ENCODE results near the gene PDE4D. TPM values are rescaled to one million over a fixed set of nuclear protein-coding genes. Genes with fewer than 3 reads are reported as not detected.
A peak's percentile ranks its signal among the peaks of the same experiment; 100 is the strongest.

The PDE4D gene
- total RNA-seq, 1 experiment from 2014 or later: 5.3 TPM

DNA sequence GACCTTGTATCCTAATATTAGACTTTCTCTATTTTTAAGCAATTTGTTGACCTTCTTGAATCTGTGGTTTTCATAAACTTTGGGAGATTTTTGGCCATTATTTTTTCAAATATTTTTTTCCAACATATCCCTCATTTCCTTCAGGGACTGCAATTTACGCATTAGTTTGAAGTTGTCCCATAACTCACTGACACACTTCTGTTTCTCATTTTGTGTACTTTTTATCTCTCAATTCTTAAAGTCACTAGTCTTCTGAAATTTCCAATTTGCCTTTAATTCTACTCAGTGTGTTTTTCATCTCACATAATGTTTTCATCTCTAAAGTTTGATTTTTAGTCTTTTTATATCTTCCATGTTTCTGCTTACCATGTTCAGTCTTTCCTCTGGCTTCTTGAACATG lies 953.9 kb downstream of the PDE4D start:
- no peak overlapping the region for H3K4me3 ChIP-seq (ENCODE audit: insufficient read depth, low read depth, low read length)

DNA sequence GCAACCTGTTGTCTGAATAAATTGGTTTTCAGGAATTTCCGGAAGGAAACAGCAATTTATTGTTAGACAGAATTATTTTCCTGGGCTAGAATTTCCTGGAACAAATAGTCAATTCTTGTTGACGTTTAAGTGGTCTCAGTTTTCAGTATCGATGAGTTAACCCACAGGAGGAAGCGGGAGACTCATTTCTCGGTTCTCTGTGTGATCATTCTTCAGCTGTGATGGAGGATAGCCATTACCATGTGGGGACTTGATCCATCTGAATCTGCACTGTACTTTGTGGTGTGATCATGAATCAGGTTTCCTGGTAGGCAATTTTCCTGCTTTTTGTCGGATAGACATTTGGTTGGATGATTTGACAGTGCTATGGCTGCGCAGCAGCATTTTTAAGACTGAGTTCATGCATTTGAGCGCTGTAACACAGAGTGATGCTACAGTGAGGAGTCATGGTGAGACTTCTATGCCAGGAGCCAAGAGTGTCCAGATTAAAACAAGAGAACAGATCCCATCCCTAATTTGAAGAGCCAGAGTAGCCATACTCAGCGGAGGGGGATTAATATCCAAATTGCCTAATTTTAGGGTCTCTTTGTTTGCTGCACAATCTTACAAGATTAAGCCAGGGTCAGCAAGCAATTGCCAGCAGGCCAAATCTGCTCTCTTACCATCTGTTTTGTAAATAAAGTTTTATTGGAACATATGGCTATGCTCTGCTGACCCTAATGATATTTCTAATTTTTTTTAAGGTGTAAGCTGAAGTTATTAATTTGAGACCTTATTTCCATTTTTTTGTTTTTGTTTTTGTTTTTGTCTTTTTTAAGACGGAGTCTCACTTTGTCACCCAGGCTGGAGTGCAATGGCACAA lies 954.7 kb downstream of the PDE4D start:
- Histone ChIP-seq H3K27me3 (ENCODE audit: control insufficient read depth, insufficient read depth, low read length) (no peaks in the 10 kb centered on the region), H3K36me3 (replicated peaks; ENCODE audit: control insufficient read depth, insufficient read depth, low read length) (0 out of 2 replicates have a peak, but pooled peaks cover 2% of the 10 kb centered on the region), H3K4me3 (ENCODE audit: insufficient read depth, low read depth, low read length) (no peak overlapping the region)
- no peak for DNase-seq

More for the DNA sequence above, 953.9 kb downstream of the PDE4D start:
- Histone ChIP-seq H3K36me3 (replicated peaks; ENCODE audit: control insufficient read depth, insufficient read depth, low read length) (0 out of 2 replicates have a peak, but pooled peaks cover 2% of the 10 kb centered on the region), H3K27me3 (ENCODE audit: control insufficient read depth, insufficient read depth, low read length) (no peaks in the 10 kb centered on the region)
- DNase-seq: no peak

DNA sequence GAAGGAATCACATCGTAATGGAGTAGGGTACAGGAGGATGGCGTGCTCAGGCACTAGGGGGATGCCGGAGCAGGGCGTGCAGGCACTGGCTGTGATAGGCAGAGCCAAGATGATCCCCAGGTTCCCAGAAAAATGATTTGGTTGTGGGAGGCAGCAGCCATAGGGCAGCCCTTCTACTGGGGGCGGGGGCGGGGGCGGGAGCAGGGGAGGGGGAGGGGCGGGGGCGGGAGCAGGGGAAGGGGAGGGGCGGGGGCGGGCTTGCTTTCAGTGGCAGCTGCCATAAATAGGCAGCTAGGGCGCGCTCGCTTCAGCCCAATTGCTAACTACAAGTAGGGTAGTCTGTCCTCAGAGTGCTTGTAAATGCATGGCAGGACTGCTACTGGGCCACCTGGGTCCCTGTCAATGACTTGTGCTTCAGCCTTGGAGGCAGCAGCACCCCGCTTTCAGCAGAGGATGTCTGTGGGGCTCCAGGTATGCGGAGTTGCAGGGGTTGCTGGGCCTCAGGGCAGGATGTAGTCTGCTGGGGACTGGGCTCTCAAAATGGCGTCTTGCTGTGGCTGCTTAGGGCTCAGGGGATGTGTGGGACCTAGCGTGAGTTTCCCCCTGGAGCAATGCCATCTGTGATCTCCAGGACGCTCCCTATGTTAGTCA lies 956.4 kb downstream of the PDE4D start:
- 0 out of 2 replicates have a peak, but pooled peaks cover 1% of the 10 kb centered on the region for H3K36me3 ChIP-seq (replicated peaks; ENCODE audit: control insufficient read depth, insufficient read depth, low read length)
- peak overlapping the region; percentile 40; the same call in 1 of the 2 replicates for H3K4me3 ChIP-seq (ENCODE audit: insufficient read depth, low read depth, low read length)
- H3K27me3 ChIP-seq (ENCODE audit: control insufficient read depth, insufficient read depth, low read length): no peaks in the 10 kb centered on the region
- DNase-seq: peak; percentile 52

DNA sequence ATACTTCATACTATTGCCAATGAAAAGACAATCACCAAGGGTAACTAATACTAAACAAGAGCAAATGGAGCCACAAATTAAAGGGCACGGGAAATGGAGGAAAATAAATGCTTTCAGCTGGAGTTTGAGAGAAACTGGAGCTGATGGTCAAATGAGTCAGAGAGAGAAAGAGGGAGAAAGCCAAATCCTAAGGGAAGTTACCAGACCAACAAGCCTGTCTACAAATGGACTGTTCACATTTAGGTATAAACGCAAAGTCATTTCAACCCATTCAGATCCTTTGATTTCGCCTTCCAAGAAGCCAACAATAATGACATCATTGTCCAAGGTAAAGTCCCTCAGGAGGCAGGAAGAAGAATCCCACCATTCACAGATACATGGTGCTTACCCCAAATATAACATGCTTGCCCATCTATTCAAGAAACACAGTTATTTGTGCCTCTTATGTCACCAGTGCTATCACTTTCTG lies 958.9 kb downstream of the PDE4D start:
- no peak for DNase-seq
- Histone ChIP-seq H3K27me3 (ENCODE audit: control insufficient read depth, insufficient read depth, low read length) (no peaks in the 10 kb centered on the region), H3K4me3 (ENCODE audit: insufficient read depth, low read depth, low read length) (no peak overlapping the region), H3K36me3 (replicated peaks; ENCODE audit: control insufficient read depth, insufficient read depth, low read length) (no peaks in the 10 kb centered on the region)

DNA sequence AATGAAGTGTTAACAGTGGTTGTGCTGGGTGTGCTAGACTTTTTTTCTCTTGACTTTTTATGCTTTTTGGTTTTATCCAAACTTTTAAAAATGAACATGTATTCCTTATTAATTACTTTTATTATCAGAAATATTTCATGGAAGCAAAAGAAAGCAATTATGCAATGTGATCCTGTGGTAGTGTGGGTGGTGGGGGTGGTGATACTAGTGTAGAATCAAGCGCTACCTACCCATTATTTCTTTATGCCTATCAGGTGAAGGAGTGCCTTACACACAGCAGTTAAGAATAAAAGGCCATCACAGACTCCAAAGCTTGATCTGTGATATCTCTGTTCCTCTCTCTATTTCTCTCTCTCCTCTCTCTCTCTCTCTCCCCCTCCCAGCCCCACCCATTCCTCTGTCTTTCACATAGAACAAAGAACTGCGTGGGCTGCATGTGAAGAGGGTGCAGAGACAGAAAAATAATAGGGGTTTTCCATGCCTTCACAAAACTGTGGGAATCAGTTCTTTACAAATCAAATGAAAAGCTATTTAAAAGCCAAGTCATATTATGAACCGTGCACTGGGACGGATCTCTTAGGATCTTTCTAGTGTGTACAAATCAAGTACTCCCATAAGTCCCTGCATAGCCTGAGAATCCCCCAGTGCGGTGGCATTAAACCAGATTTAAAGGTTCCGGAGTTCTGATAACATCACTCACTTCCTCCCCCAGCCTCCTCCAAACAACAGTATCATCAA lies 959.5 kb downstream of the PDE4D start:
- Histone ChIP-seq H3K36me3 (replicated peaks; ENCODE audit: control insufficient read depth, insufficient read depth, low read length) (no peaks in the 10 kb centered on the region), H3K27me3 (ENCODE audit: control insufficient read depth, insufficient read depth, low read length) (no peaks in the 10 kb centered on the region), H3K4me3 (ENCODE audit: insufficient read depth, low read depth, low read length) (no peak overlapping the region)
- DNase-seq: no peak

DNA sequence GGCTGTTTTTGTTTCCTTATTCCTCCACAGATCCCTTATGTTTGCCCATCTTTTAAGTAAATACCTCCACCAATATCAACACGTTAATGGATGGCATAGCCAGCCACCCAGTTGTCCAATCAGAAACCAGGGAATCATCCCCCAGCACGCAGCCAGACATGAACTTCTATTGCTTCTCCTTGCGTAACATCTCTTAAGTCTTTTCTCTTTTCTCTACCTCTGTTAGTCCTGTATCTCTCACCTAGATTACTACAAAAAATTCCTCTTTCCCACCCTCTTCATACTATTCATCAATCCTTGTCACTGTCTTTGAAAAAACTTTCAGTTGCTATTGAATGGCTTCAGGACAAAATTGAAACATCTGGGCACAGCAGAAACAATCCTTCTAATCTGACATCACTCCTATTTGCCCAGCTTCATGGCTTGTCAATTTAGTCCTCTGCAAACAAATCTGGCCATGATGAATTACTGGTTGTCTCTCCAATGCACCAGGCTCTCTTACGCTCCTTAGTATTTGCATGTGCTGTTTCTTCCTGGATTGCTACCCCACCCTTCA lies 961.4 kb downstream of the PDE4D start:
- DNase-seq: no peak
- H3K4me3 ChIP-seq (ENCODE audit: insufficient read depth, low read depth, low read length): no peak overlapping the region
- H3K27me3 ChIP-seq (ENCODE audit: control insufficient read depth, insufficient read depth, low read length): no peaks in the 10 kb centered on the region
- no peaks in the 10 kb centered on the region for H3K36me3 ChIP-seq (replicated peaks; ENCODE audit: control insufficient read depth, insufficient read depth, low read length)

DNA sequence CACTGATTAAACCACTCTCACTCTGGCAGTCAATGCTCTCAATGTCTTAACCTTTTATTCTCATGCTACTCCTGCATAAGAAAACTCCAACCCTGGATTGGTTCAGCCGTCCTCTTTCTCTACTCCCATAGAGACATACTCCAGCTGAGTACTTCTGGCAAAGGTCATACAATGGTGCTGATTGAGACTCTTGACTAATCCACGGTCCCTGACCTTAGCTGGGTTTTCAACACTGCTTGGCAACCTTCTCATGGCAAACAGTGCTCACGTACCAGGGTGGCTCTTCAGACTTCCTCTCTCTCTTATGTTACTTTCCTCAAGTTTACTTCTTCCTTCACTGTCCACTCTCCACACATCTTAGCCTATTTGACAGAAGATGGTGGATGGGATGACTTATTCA lies 963.0 kb downstream of the PDE4D start:
- no peak for DNase-seq
- H3K27me3 ChIP-seq (ENCODE audit: control insufficient read depth, insufficient read depth, low read length): no peaks in the 10 kb centered on the region
- H3K4me3 ChIP-seq (ENCODE audit: insufficient read depth, low read depth, low read length): no peak overlapping the region
- H3K36me3 ChIP-seq (replicated peaks; ENCODE audit: control insufficient read depth, insufficient read depth, low read length): no peaks in the 10 kb centered on the region

DNA sequence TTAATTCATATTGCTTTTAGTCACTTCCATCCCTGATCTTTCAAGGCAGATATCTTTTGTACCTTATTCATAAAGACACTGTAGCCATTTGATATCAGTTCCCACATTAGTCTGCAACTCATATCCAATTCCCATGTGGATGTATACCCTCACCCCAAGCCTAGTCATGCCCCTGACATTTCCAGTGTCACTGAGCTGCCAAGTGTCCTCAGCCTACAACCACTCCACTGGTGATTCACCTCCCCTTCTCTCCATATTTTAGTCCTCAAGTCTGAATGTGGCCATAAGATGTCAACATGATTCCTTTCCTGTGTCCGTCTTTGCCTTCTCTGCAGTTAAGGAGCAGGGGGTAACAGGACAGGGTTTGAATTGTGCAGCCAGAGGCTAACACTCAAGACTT lies 963.8 kb downstream of the PDE4D start:
- Histone ChIP-seq H3K27me3 (ENCODE audit: control insufficient read depth, insufficient read depth, low read length) (no peaks in the 10 kb centered on the region), H3K4me3 (ENCODE audit: insufficient read depth, low read depth, low read length) (no peak overlapping the region)
- no peak for DNase-seq

DNA sequence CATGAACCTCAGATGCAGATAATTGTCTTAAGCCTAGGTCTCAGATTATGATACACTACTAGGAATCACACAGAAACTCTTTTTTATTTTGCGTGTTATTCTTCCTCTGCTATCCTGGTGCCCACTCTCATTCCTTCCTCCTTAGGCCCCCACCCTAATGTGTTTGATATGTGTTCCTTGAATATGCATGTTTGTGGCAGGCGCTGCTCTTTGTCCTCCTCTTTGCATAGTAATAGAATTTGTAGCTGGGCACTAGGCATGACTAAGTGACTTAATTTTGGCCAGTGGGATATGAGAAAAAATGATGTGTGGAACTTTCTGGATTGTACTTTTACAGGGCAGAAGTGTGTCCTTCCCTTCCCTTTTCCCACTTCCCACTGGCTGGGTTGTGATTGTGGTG lies 965.6 kb downstream of the PDE4D start:
- Histone ChIP-seq H3K4me3 (ENCODE audit: insufficient read depth, low read depth, low read length) (no peak overlapping the region), H3K36me3 (replicated peaks; ENCODE audit: control insufficient read depth, insufficient read depth, low read length) (no peaks in the 10 kb centered on the region), H3K27me3 (ENCODE audit: control insufficient read depth, insufficient read depth, low read length) (peaks cover under 1% of the 10 kb centered on the region; the same call in 1 of the 2 replicates)
- DNase-seq: no peak

More for the DNA sequence above, 963.8 kb downstream of the PDE4D start:
- no peaks in the 10 kb centered on the region for H3K36me3 ChIP-seq (replicated peaks; ENCODE audit: control insufficient read depth, insufficient read depth, low read length)

DNA sequence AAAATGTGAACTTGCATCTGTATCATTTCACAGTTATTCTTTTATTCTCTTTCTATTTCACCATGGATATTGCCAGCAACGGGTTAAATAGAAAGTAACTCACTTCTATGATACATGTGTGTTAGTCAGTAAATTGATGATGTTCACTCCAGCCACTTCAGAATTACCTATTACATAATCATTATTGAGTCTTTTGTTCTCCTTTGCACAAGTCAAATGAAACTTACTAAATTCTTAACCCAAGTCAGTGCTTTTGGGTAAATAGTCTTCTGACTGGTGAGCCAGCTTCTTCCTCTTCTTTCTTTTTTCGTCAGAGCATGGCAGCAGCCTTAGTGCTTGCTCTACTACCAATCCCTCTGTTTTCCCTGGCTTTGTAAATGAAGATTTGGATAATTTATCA lies 966.3 kb downstream of the PDE4D start:
- H3K27me3 ChIP-seq (ENCODE audit: control insufficient read depth, insufficient read depth, low read length): peaks cover 2% of the 10 kb centered on the region; the same call in 1 of the 2 replicates
- H3K4me3 ChIP-seq (ENCODE audit: insufficient read depth, low read depth, low read length): no peak overlapping the region
- DNase-seq: no peak
- H3K36me3 ChIP-seq (replicated peaks; ENCODE audit: control insufficient read depth, insufficient read depth, low read length): no peaks in the 10 kb centered on the region

DNA sequence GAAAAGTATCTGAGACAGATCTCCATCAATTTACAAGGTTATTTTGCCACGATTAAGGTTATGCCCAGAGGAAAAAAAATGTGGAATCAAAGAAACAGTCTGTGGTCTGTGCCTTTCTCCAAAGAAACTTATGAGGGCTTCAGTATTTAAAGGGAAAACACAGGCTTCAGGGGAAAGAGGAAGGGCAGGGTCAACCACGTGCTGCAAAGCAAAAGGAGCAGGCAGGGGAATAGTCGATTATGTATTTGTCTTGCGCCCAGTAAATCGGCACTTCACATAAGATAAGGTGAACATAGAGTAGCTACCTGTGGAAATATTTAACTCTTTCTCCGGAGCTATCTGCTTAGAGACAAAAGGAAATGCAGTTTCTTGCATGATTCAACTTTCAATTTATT lies 967.0 kb downstream of the PDE4D start:
- no peak for DNase-seq
- Histone ChIP-seq H3K36me3 (replicated peaks; ENCODE audit: control insufficient read depth, insufficient read depth, low read length) (no peaks in the 10 kb centered on the region), H3K4me3 (ENCODE audit: insufficient read depth, low read depth, low read length) (no peak overlapping the region), H3K27me3 (ENCODE audit: control insufficient read depth, insufficient read depth, low read length) (peaks cover 2% of the 10 kb centered on the region; the same call in 1 of the 2 replicates)

DNA sequence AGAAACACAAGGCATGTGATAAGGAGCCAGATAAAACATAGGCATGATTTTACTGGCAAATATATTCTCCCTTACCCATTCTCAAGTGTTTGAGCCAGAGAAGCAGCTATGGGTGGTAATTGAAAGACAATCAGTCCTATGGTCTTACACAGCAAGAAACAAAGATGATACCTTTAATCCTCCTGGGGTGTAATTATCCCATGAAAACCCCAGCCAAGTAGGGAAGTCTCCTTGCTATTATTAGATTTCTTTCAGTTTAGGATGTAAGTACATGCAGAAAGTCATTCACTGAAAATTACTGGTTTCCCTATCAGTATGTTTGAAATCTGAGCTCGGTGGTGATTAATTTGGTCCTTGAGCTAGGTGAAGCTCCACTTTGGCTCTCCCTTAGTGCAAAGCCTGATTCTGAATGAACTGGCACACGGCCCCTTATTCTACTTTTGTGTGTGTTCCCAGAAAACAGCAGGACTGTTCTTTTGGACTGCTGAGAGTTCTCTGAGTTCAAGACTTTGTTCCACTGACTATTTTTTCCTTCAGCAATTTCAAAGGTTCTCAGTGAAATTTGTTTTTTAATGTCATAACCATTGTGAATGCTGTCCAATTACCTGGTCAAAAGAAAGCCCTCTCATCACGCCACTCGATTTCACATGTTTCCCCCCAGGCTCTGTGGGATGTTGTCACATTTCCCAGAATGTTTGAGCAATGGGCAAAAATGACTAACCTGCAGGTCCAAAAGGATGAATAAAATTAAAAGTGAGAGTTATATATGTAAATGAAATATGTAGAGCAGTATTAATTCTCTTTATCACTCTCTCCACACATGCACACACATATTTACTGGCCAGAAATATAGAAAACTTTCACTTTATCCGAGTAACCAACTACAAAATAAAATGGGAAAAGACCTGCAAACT lies 967.6 kb downstream of the PDE4D start:
- Histone ChIP-seq H3K4me3 (ENCODE audit: insufficient read depth, low read depth, low read length) (no peak overlapping the region), H3K27me3 (ENCODE audit: control insufficient read depth, insufficient read depth, low read length) (peaks cover 2% of the 10 kb centered on the region; the same call in 1 of the 2 replicates), H3K36me3 (replicated peaks; ENCODE audit: control insufficient read depth, insufficient read depth, low read length) (no peaks in the 10 kb centered on the region)
- DNase-seq: peak; percentile 43

DNA sequence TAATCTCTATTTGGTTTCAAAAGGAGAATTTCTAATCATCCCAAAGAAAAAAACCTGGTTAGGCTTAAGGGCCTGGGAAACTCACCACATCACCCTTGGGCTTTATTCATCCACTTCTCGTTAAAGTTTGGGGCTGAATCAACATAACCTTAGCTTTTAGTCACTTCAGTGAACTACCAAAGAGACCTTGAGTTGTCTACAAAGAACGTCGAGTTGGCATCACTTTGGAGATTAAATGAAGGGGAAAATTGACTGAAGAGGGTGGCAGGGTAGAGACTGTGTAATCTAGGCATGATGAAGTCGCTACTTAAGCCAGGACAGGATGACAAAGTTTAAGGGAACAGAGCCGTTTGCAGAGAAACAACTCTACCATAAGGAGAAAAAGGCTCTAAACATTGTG lies 969.2 kb downstream of the PDE4D start:
- Histone ChIP-seq H3K27me3 (ENCODE audit: control insufficient read depth, insufficient read depth, low read length) (peaks cover 7% of the 10 kb centered on the region; the same call in 1 of the 2 replicates), H3K4me3 (ENCODE audit: insufficient read depth, low read depth, low read length) (no peak overlapping the region), H3K36me3 (replicated peaks; ENCODE audit: control insufficient read depth, insufficient read depth, low read length) (no peaks in the 10 kb centered on the region)
- DNase-seq: no peak

Measured in H7 (cell line).